ENCODE data around the gene SPAG17.

GRCh38 chr1:118110580-118110979 lies 74.4 kb downstream of the SPAG17 start:
- TF ChIP-seq CTCF (IDR thresholded peaks at IDR 0.05) (no peak), POLR2AphosphoS5 (IDR thresholded peaks at IDR 0.05) (no peak), POLR2A (IDR thresholded peaks at IDR 0.05) (no peak)
